GM18499 (cell line): Measurements from ENCODE around the gene ARID1B.

Source experiments
- ATAC-seq: cut with Tn5 transposase; IDR thresholded peaks from one replicate; pipeline ENCODE4 v1.9.1; 2021; ENCODE audit warnings: moderate number of reproducible peaks; ENCODE audit not compliant: insufficient read depth, unreplicated experiment

ARID1B gene

DNA sequence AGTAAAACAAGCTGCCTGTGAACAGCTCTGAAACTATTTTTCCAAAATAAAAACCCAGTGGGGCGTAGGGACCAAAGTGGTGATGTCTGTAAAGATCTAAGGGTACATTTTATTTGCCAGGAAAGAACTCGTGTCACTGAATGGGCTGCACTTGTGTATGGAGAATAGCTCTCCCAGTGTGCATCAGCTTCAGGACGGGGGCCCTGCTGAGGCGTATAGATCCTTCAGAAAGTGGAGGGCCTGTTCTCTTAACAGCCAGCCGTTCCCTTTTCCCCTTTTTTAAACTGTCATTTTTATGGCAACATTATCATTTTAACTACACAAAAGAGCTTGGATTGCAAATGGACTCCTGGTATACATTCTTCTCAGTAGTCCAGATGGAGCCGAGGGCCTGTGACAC is 408.8 kb downstream of the ARID1B start:
- ATAC-seq: no peak

DNA sequence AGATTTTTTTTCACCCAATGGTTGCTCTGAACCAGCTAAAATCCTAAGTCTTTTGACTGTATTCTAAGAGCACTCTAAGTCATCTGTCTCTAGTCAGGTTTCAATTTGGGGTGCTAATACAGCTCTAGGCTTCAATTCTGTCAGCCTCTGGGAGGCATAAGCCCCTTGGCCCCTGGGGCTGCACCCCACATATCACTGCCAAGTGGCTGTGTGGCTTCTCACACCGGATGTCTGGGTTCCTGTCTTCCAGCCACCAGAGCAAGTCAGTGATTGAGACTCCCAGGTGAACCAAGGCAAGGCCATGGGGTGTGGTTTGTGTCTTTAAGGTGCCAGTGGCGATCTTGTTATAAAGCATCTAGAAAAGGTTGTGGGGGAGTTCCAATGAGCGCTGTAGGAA is 409.6 kb downstream of the ARID1B start:
- ATAC-seq: no peak

DNA sequence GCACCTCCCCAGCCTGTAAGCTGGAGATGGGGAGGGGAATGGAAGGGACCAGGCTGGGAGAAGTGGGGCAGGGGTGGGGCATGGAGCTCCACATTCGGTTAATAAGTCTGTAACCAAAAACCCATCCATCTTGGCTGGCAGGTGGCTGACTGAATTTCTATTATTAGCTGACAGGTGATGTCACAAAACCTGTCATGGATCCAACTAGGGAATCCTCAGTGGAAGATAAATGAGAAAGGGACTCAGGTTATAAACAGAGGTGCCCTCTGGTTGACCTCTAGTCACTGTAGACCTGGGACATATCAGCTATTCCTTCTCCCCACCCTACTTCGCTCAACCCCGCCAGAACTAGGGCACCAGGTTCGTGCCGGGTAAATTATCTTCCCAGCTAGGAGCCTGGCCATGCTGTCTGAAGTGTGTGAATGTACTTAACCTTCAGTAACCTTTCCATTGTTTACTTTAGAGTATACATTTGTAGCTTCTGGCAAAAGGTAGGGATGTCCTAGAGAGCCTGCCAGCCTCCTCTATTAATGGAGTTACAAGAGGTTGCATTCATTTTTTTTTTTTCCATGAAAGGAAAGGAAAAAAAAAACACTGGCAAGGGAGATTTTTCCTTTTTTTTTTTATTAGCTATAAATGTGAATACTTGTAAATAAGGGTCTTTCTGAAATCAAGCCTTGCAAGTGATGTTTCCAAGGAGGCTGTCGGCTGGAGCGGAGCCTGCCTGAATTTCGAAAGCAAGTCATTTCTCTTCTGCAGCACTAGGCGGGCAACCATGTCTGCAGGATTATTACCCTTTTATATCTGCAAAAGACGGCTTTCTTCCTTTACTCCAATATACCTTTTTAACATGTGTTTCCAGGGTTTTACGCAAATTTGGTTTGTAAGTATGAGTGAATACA is 410.3 kb downstream of the ARID1B start:
- ATAC-seq: no peak

DNA sequence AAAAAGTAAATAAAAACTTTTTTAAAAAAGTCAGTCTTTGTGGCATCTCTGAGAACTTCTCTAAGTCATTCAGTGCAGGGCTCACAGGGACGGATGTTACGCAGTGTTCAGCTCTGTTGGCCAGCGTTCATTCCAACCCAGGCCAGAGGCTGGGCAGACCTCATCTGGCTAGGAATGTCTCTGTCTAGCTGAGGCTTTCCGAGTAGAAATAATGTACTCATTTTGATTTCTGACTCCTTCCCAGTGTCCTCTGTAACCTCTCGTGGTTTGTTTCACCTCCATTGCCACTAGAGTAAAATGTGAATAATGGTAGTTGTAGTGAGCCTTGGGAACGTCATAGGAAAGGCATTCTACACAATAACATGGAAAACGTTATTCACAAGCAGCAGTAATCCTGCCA is 411.0 kb downstream of the ARID1B start:
- ATAC-seq: no peak

DNA sequence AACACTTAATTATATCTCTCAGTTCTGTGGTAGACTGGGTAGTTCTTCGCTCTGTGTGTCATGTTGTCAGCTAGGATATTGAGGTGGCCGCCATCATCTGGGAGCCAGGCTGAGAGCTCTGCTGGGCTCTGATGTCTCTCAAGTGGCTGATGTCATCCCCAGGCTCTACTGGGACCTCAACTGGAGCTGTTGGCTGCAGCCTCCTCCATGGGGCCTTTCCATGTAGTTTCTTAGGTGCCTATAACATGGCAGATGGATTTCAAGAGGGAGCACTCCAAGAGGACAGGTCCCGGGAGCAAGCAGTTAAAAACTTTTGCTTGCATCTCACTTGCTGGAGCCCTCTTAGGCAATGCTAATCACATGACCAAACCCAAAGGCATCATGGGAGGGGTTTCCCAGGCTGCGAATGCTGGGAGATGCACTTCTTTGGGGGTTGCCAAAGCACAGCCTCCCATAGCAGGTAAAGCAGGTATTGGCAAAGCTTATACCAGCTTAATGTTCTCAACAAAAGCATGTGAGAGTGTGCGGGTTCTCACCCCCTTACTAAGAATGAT is 416.3 kb downstream of the ARID1B start:
- ATAC-seq: no peak

DNA sequence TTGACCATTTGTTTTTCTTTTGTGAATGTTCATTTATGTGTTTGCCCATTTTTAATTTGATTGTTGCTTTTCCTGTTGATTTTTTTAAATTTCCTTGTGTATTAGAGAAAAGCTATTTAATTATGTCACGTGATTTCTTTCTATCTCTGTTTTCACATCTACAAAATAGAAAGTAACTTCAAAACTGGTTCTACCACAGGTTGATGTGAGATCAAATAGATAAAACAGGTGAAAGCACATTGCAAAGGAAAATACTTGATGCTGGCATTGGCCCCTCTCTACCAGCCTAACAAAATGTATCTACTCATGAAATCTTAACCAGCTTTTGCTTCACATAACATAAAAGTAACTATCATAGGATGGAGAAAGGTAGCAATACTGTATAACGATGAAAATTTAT is 416.9 kb downstream of the ARID1B start:
- ATAC-seq: no peak

DNA sequence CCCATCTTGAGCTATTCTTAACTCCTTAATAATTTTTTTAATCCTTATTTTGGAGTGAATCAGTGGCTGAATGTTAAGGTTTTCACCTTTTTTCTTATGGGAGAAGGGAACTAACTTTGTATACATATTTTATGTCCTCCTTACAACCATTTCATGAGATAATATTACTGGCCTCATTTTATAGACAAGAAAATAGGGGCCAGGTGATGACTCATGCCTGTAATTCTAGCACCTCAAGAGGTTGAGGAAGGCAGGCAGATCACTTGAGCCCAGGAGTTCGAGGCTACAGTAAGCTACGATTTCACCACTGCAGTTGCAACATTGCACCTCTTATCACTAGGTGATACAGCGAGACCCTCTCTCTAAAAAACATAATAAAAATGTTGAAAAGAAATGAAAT is 417.5 kb downstream of the ARID1B start:
- no peak for ATAC-seq

DNA sequence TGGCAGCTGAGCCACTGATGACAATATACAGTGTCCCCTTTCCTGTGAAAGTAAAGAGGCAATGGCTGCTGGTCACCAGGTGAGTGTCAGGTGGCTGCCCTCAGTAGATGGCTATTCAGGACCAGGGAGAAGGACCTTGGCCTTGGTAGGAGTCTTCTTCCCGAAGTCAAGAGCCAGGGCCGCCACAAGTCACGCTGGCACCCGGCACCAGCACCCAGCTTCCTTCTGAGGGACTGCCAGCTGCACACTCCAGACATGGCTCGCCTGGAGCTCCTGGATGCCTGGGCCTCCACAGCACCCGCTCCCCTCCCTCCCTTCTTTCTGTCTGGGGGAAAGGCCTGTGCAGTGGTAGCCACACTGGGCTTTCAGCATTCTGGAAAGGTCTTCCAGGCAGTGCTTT is 419.2 kb downstream of the ARID1B start:
- no peak for ATAC-seq

DNA sequence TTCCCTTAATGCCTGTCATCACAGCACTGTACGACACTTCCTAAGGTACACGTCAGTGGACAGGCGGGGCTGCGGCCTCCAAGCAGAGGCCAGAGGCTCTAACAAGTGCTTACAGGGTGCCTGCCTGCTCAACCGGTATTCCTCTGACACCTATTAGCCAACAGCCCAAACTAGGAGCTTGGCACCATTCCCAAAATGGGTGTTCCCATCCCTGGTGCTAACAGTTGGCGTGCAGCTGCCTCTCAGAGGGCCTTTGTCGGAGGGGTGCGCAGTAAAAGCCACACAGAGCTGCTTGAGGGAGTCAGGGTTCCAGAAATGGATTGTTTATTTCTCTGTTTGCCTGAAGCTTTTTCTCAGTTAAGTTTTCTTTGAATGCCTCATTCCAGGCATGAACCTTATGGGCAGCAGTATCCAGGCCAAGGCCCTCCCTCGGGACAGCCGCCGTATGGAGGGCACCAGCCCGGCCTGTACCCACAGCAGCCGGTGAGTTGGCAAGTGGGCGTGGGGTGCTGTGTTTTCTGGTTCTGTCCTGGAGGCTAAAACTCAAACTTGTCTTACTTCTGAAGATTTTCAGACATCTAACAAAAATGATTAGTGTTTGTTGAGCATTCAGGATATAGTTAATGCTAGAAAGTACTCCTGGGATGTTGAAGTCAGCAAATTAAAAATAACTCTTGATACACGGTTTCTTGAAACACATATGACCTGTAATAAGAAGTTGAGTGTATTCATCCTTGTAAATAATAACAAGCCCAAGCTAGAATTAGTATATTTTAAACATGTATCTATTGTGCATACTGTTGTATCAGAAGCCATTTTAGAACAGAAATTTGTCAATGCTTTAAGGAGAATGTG is 421.5 kb downstream of the ARID1B start:
- ATAC-seq: no peak

DNA sequence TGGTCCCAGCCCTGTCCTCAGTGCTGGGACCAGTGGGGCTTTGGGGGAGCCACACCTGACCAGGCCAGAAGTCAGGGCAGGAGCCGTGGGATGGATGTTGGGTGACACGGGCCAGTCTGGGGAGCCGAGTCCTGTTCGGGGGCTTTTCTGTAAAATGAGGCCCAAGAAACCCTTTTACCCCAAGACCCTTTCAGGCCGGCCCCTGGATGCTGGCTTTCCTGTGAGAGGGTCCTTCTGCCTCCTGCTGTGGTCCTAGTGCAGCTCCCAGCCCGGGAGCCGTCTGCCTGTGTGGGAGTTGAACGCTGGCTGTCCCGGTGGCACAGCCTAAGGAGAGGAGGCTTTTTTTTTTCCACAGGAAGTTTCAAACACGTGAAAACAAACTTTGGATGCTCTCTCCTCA is 422.9 kb downstream of the ARID1B start:
- no peak for ATAC-seq

DNA sequence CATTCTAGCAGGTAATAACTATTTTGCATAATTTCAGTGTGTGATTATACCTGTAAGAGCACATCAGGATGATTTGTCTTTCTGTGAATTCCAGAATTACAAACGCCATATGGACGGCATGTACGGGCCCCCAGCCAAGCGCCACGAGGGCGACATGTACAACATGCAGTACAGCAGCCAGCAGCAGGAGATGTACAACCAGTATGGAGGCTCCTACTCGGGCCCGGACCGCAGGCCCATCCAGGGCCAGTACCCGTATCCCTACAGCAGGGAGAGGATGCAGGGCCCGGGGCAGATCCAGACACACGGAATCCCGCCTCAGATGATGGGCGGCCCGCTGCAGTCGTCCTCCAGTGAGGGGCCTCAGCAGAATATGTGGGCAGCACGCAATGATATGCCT is 423.4 kb downstream of the ARID1B start:
- ATAC-seq: no peak

DNA sequence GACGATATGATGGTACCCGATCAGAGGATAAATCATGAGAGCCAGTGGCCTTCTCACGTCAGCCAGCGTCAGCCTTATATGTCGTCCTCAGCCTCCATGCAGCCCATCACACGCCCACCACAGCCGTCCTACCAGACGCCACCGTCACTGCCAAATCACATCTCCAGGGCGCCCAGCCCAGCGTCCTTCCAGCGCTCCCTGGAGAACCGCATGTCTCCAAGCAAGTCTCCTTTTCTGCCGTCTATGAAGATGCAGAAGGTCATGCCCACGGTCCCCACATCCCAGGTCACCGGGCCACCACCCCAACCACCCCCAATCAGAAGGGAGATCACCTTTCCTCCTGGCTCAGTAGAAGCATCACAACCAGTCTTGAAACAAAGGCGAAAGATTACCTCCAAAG is 423.9 kb downstream of the ARID1B start:
- ATAC-seq: no peak

DNA sequence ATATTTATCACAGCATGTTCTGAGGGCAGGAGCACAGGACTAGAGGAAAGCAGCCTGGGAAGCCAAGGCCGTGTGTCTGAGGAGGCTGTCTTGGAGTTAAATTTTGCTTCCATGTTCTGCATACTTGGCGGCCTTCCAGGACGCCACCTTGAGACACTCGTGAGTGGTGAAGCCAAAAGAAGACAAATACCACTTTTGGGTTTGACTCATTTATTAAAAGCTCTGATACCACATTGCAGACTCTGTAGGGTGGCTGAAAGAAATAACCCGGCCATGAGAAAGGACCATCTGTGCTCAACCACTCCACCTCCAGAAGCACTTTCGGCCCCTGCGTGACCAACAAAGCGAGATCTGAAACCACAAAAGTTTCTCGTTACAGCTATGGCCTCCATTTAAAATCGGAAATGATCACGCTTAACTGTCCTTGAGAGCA is 426.1 kb downstream of the ARID1B start:
- ATAC-seq: no peak

DNA sequence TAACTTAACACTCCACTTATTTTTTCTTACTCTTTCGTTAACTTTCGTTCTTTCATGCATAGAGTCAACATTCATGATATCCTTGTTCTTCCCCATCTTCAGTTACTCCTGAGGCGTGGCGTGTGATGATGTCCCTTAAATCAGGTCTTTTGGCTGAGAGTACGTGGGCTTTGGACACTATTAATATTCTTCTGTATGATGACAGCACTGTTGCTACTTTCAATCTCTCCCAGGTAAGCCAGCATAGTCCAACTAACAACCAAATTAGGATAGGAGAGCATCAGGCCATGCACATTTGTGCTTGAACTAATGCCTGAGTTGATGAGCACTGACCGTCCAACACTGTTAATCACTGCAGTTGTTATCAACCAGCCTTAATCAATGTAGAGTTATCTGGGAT is 426.6 kb downstream of the ARID1B start:
- no peak for ATAC-seq

DNA sequence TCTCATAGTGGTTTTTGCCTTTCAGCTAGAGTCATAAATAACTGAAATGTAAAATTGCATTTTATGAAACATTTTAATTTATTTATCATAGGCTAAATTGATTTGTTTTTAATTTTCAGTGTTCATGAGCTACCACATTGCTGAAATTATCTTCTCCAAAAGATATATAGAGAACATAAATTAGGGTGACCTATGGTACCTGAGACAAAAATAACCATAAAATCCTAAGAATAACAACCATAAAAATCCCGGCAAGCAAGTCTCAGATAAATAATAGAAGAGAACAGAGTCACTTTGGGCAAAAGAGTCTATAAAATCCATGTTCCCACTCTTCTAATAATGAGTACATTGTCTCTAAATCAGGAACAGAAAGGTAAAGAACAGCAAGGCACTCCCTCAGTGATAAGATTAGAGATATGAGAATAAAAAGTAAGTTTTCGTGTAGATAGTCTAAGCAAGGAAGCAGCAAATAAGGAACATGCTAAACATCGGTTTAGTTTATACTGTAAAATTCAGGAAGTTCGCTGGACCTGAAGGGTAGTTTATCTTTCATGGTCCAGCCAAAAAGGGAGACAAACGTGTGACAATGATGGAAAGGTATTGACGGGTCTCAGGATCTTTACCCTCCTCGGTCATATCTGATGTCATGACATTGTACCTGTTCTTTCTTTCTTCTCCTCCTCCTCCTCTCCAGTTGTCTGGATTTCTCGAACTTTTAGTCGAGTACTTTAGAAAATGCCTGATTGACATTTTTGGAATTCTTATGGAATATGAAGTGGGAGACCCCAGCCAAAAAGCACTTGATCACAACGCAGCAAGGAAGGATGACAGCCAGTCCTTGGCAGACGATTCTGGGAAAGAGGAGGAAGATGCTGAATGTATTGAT is 428.5 kb downstream of the ARID1B start:
- no peak for ATAC-seq

DNA sequence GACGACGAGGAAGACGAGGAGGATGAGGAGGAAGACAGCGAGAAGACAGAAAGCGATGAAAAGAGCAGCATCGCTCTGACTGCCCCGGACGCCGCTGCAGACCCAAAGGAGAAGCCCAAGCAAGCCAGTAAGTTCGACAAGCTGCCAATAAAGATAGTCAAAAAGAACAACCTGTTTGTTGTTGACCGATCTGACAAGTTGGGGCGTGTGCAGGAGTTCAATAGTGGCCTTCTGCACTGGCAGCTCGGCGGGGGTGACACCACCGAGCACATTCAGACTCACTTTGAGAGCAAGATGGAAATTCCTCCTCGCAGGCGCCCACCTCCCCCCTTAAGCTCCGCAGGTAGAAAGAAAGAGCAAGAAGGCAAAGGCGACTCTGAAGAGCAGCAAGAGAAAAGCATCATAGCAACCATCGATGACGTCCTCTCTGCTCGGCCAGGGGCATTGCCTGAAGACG is 429.2 kb downstream of the ARID1B start:
- ATAC-seq: no peak

DNA sequence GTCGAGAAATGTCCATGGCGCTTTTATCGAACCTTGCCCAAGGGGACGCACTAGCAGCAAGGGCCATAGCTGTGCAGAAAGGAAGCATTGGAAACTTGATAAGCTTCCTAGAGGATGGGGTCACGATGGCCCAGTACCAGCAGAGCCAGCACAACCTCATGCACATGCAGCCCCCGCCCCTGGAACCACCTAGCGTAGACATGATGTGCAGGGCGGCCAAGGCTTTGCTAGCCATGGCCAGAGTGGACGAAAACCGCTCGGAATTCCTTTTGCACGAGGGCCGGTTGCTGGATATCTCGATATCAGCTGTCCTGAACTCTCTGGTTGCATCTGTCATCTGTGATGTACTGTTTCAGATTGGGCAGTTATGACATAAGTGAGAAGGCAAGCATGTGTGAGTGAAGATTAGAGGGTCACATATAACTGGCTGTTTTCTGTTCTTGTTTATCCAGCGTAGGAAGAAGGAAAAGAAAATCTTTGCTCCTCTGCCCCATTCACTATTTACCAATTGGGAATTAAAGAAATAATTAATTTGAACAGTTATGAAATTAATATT is 430.4 kb downstream of the ARID1B start:
- no peak for ATAC-seq

DNA sequence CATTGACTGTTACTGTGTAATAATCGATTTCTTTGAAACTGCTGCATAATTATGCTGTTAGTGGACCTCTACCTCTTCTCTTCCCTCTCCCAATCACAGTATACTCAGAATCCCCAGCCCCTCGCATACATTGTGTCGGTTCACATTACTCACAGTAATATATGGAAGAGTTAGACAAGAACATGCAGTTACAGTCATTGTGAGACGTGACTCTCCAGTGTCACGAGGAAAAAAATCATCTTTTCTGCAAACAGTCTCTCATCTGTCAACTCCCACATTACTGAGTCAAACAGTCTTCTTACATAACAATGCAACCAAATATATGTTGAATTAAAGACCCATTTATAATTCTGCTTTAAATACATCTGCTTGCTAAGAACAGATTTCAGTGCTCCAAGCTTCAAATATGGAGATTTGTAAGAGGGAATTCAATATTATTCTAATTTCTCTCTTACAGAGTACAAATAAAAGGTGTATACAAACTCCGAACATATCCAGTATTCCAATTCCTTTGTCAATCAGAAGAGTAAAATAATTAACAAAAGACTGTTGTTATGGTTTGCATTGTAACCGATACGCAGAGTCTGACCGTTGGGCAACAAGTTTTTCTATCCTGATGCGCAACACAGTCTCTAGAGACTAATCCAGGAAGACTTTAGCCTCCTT is 432.8 kb downstream of the ARID1B start:
- ATAC-seq: no peak

DNA sequence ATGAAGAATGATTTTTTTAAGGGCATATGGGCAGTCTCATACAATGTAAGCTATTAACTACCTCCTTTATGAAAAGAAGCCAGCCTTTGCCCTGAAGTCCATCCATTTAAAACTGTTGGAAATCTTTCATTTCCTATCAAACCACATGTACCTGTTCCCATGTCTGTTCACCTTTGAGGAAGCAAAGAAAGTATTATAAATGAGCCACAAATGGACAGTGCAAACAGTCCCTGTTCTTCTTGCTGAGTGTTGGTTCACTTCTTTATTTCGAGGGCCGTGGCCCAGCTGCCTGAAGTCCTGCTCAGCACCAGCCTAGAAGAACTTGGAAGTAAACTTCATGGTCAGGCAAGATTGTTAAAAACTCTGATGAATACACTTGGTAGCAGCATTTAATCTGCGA is 433.8 kb downstream of the ARID1B start:
- ATAC-seq: no peak
